ENCODE results near the gene HEXB. TPM values are rescaled to one million over a fixed set of nuclear protein-coding genes. Genes with fewer than 3 reads are reported as not detected.

The HEXB gene
- total RNA-seq, 2 donors from 2014 or later, result 38.2 to 43.2 TPM

GRCh38 chr5:74767579-74767913 is 82.5 kb downstream of the HEXB start:
- ATAC-seq (peak; percentile 12), DNase-seq (no peak)
- no peaks in the 10 kb centered on the region for H3K27me3 Mint-ChIP-seq
- H3K27ac Mint-ChIP-seq, result peak overlapping the region; percentile 97
- H3K9me3 ChIP-seq (ENCODE audit: control insufficient read depth, low read length, poor library complexity, severe bottlenecking), result no peaks in the 10 kb centered on the region
- H3K4me1 Mint-ChIP-seq, result peaks cover 11% of the 10 kb centered on the region
- H3K36me3 Mint-ChIP-seq (ENCODE audit: low read depth), result no peaks in the 10 kb centered on the region
- H3K4me3 Mint-ChIP-seq, result peak overlapping the region; percentile 99

Other genes with a start within 250 kb of the HEXB start
- under 1 TPM; 0.70 to 0.89 TPM for gene ENC1, start 44.5 kb upstream of the HEXB start, total RNA-seq
- gene GFM2, start 81.9 kb downstream of the HEXB start, total RNA-seq, result 10 to 100 TPM; 12.3 to 20.7 TPM
- gene NSA2, start 82.0 kb downstream of the HEXB start, total RNA-seq, result 10 to 100 TPM; 65.4 to 75.1 TPM
- 10 to 100 TPM in 1 of 2 donors, 1 to 10 TPM in 1; 9.2 to 16.1 TPM for gene FAM169A, start 181.2 kb downstream of the HEXB start, total RNA-seq

Measured in T-helper 17 cell (primary cell).